Measurements from ENCODE around the gene AGBL1.

AGBL1 gene

GRCh38 chr15:86259589-86259988 is 179.9 kb downstream of the AGBL1 start:
- in situ Hi-C loops (cut with HindIII; ENCODE audit: low sequenced_read_pairs): no loop called here
- no peak overlapping the region for H3K4me3 ChIP-seq (ENCODE audit: low read depth, low read length)
- DNase-seq (ENCODE audit: low read depth, low spot score): no peak
- no peak for TF ChIP-seq CTCF (IDR thresholded peaks at IDR 0.05; ENCODE audit: low read depth, low read length)

GRCh38 chr15:86263230-86263629 is 183.6 kb downstream of the AGBL1 start:
- in situ Hi-C loops (cut with HindIII; ENCODE audit: low sequenced_read_pairs): no loop called here
- H3K4me3 ChIP-seq (ENCODE audit: low read depth, low read length): no peak overlapping the region
- no peak for DNase-seq (ENCODE audit: low read depth, low spot score)
- TF ChIP-seq CTCF (IDR thresholded peaks at IDR 0.05; ENCODE audit: low read depth, low read length): no peak

GRCh38 chr15:86266896-86267484 is 187.3 kb downstream of the AGBL1 start:
- TF ChIP-seq CTCF (IDR thresholded peaks at IDR 0.05; ENCODE audit: low read depth, low read length): no peak
- no peak for DNase-seq (ENCODE audit: low read depth, low spot score)
- in situ Hi-C loops (cut with HindIII; ENCODE audit: low sequenced_read_pairs): no loop called here
- H3K4me3 ChIP-seq (ENCODE audit: low read depth, low read length): no peak overlapping the region

- in situ Hi-C loops (cut with HindIII; ENCODE audit: low sequenced_read_pairs): no loop called here
- TF ChIP-seq CTCF (IDR thresholded peaks at IDR 0.05; ENCODE audit: low read depth, low read length): no peak
- no peak overlapping the region for H3K4me3 ChIP-seq (ENCODE audit: low read depth, low read length)
- no peak for DNase-seq (ENCODE audit: low read depth, low spot score)
These were observed 188.2 kb downstream of the AGBL1 start for GRCh38 chr15:86267892-86268291.

GRCh38 chr15:86268558-86268957 is 188.9 kb downstream of the AGBL1 start:
- no peak for TF ChIP-seq CTCF (IDR thresholded peaks at IDR 0.05; ENCODE audit: low read depth, low read length)
- in situ Hi-C loops (cut with HindIII; ENCODE audit: low sequenced_read_pairs): no loop called here
- no peak overlapping the region for H3K4me3 ChIP-seq (ENCODE audit: low read depth, low read length)
- DNase-seq (ENCODE audit: low read depth, low spot score): no peak

GRCh38 chr15:86273309-86273708 is 193.6 kb downstream of the AGBL1 start:
- H3K4me3 ChIP-seq (ENCODE audit: low read depth, low read length): no peak overlapping the region
- no peak for TF ChIP-seq CTCF (IDR thresholded peaks at IDR 0.05; ENCODE audit: low read depth, low read length)
- in situ Hi-C loops (cut with HindIII; ENCODE audit: low sequenced_read_pairs): no loop called here
- DNase-seq (ENCODE audit: low read depth, low spot score): no peak

GRCh38 chr15:86275361-86275760 is 195.7 kb downstream of the AGBL1 start:
- in situ Hi-C loops (cut with HindIII; ENCODE audit: low sequenced_read_pairs): no loop called here
- DNase-seq (ENCODE audit: low read depth, low spot score): no peak
- H3K4me3 ChIP-seq (ENCODE audit: low read depth, low read length): no peak overlapping the region
- no peak for TF ChIP-seq CTCF (IDR thresholded peaks at IDR 0.05; ENCODE audit: low read depth, low read length)

Measured in astrocyte of the spinal cord (primary cell).